ENCODE measurements around the gene HAGHL. TPM values are rescaled to one million over a fixed set of nuclear protein-coding genes. Genes with fewer than 3 reads are reported as not detected.
A peak's percentile ranks its signal among the peaks of the same experiment; 100 is the strongest.

Gene HAGHL
- total and polyA plus RNA-seq, 2 of the 8 experiments (the other 6 are each of a cell fraction or from before 2014, with no cell fraction given) = 26.6 to 26.9 TPM

DNA sequence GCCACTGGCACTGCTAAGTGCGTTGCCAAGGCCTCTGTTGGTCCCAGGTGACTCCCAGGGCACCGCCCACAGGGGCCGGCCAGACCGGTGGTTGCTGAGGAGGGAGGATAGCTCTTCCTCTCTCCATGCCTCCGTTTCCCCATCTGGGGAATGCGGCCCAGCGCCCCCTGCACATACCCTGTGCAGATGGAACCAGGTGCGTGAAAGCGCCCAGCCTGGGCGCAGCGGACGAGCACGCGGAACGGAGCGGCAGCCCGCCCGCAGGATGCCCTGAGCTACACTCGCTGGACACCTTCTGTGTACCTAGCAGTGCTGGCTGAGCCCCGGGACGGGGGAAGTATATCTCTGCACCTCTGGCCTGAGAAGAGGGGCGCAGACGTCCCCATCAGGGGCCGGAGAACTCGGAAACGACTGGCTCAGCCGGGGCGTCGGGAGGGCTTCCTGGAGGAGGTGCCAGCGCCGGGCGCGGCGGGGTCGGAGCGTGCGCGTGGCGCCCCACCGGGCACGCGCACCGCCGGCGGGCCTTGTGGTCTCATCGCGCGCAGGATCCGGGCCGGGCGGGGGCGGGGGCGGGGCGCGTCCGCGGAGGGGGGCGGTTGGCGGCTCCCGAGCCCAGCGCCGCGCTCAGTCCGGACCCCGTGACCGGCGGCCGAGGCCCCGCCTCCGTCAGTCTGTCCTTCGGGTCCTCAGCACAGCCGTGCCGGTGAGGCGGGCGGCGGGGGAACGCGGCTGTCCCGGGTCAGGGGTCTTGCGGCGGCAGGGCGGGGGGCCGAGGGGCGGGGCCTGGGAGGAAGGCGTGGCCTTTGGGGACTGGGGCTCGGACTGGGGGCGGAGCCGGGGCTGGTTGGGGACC, at the start of gene HAGHL, which contains the start of gene CCDC78 (continued):
- TF ChIP-seq MAX (IDR thresholded peaks at IDR 0.05) (peak; percentile 55), ATF3 (IDR thresholded peaks at IDR 0.05; ENCODE audit: insufficient read depth, low read depth, low read length) (no peak), SRF (IDR thresholded peaks at IDR 0.05; ENCODE audit: low read depth, low read length) (no peak), CTCF (IDR thresholded peaks at IDR 0.05; ENCODE audit: control extremely low read depth in 1 of 3, insufficient read depth in 1 of 3, low read depth in 1 of 3, low read length in 3 of 3) (no peak), CBX5 (IDR thresholded peaks at IDR 0.05; ENCODE audit: low read depth, low read length) (no peak), BCL11A (IDR thresholded peaks at IDR 0.05; ENCODE audit: low read depth in 2 of 2, low read length in 2 of 2) (no peak), JUND (IDR thresholded peaks at IDR 0.05; ENCODE audit: low read length) (no peak), TEAD4 (IDR thresholded peaks at IDR 0.05; ENCODE audit: low read depth, low read length) (peak; percentile 7; the same call in 1 of the 2 replicates), RFX5 (IDR thresholded peaks at IDR 0.05; ENCODE audit: borderline replicate concordance, low read depth, low read length) (no peak), GABPA (IDR thresholded peaks at IDR 0.05; ENCODE audit: borderline replicate concordance, insufficient read depth, low read length) (no peak; the same call in 1 of the 2 replicates), ZNF274 (IDR thresholded peaks at IDR 0.05; ENCODE audit: borderline replicate concordance, extremely low read depth, low read length) (no peak), YY1 (IDR thresholded peaks at IDR 0.05; ENCODE audit: low read depth, low read length) (no peak), RXRA (IDR thresholded peaks at IDR 0.05; ENCODE audit: insufficient read depth, low read depth, low read length) (no peak), SP4 (IDR thresholded peaks at IDR 0.05; ENCODE audit: low read length) (0 out of 2 replicates have a peak, but pooled peaks have one; percentile 51), CHD1 (IDR thresholded peaks at IDR 0.05; ENCODE audit: low read depth, low read length) (no peak), TBP (IDR thresholded peaks at IDR 0.05; ENCODE audit: low read depth, low read length) (peak; percentile 35; the same call in 1 of the 2 replicates), KDM5A (IDR thresholded peaks at IDR 0.05; ENCODE audit: low read length) (no peak), ASH2L (IDR thresholded peaks at IDR 0.05; ENCODE audit: low read length) (peak; percentile 17)
- TF ChIP-seq, protein P1, sequence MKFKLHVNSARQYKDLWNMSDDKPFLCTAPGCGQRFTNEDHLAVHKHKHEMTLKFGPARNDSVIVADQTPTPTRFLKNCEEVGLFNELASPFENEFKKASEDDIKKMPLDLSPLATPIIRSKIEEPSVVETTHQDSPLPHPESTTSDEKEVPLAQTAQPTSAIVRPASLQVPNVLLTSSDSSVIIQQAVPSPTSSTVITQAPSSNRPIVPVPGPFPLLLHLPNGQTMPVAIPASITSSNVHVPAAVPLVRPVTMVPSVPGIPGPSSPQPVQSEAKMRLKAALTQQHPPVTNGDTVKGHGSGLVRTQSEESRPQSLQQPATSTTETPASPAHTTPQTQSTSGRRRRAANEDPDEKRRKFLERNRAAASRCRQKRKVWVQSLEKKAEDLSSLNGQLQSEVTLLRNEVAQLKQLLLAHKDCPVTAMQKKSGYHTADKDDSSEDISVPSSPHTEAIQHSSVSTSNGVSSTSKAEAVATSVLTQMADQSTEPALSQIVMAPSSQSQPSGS (IDR thresholded peaks at IDR 0.05; ENCODE audit: low read length) = no peak

Measured in H1 (cell line).